WTC11 (cell line): Measurements from ENCODE around the gene RNF149. TPM values are rescaled to one million over a fixed set of nuclear protein-coding genes. Genes with fewer than 3 reads are reported as not detected.

Experiments used
- ATAC-seq: fragments of 200-7000 bp; cut with Tn5 transposase; 2 replicates; pipeline ENCODE4 v1.10.0; 2021; ENCODE audit warnings: mild to moderate bottlenecking, moderate library complexity
- CTCF ChIA-PET: fragments of 300-600 bp; sonication (Branson Sonifier 250); formaldehyde crosslinking; loops from one replicate; lab custom pipeline; 2021; ENCODE audit warnings: antibody characterized with exemption; lab: Charles Lee
- POLR2A ChIA-PET: fragments of 350-600 bp; sonication (Branson Sonifier 250); formaldehyde crosslinking; loops from one replicate; lab custom pipeline; 2021; ENCODE audit warnings: antibody characterized with exemption; lab: Charles Lee
- DNase-seq: peaks from one replicate; pipeline ENCODE4 v3.0.0; 2021; ENCODE audit warnings: low spot score
- H3K27ac Mint-ChIP-seq: 2 replicates; pipeline ENCODE4 v1.8.0; 2021; ENCODE audit warnings: mixed read lengths
- H3K27me3 Mint-ChIP-seq: 2 replicates; pipeline ENCODE4 v1.8.0; 2021; ENCODE audit warnings: low read depth, mild to moderate bottlenecking, moderate library complexity, mixed read lengths
- H3K36me3 Mint-ChIP-seq: 2 replicates; pipeline ENCODE4 v1.8.0; 2021; ENCODE audit warnings: mixed read lengths
- H3K4me1 Mint-ChIP-seq: 2 replicates; pipeline ENCODE4 v1.8.0; 2022; ENCODE audit warnings: mixed read lengths
- H3K4me3 Mint-ChIP-seq: 2 replicates; pipeline ENCODE4 v1.8.0; 2021; ENCODE audit warnings: mild to moderate bottlenecking, moderate library complexity, mixed read lengths
- H3K9me3 Mint-ChIP-seq: 2 replicates; pipeline ENCODE4 v1.8.0; 2021; ENCODE audit warnings: mixed read lengths
- CBFB ChIP-seq: sonication (generic); formaldehyde crosslinking; IDR thresholded peaks from 2 replicates; pipeline ENCODE4 v1.8.1; 2022; ENCODE audit warnings: mild to moderate bottlenecking, low read depth, missing genetic modification reagents
- ERG ChIP-seq: fragments of 250-450 bp; sonication (Bioruptor Pico); IDR thresholded peaks from 2 replicates; pipeline ENCODE4 v1.8.0; 2021; ENCODE audit warnings: mild to moderate bottlenecking
- ESRRA ChIP-seq: sonication (generic); formaldehyde crosslinking; IDR thresholded peaks from 2 replicates; pipeline ENCODE4 v1.8.1; 2022; ENCODE audit warnings: mild to moderate bottlenecking, missing genetic modification reagents, borderline replicate concordance
- ETV6 ChIP-seq: sonication (generic); formaldehyde crosslinking; IDR thresholded peaks from 2 replicates; pipeline ENCODE4 v1.8.1; 2022; ENCODE audit warnings: mild to moderate bottlenecking, missing genetic modification reagents
- GABPB1 ChIP-seq: sonication (generic); formaldehyde crosslinking; IDR thresholded peaks from 2 replicates; pipeline ENCODE4 v1.8.1; 2023; ENCODE audit warnings: mild to moderate bottlenecking, missing genetic modification reagents
- GRHL2 ChIP-seq: fragments of 250-450 bp; sonication (Bioruptor Pico); IDR thresholded peaks from 2 replicates; pipeline ENCODE4 v1.8.0; 2022; ENCODE audit warnings: mild to moderate bottlenecking, moderate library complexity; ENCODE audit not compliant: insufficient replicate concordance, severe bottlenecking
- HMGXB4 ChIP-seq: sonication (generic); formaldehyde crosslinking; IDR thresholded peaks from 2 replicates; pipeline ENCODE4 v1.8.1; 2023; ENCODE audit warnings: mild to moderate bottlenecking, moderate library complexity, missing genetic modification reagents
- JAZF1 ChIP-seq: fragments of 250-450 bp; sonication (Bioruptor Pico); IDR thresholded peaks from 2 replicates; pipeline ENCODE4 v1.9.0; 2021; ENCODE audit warnings: moderate library complexity, mild to moderate bottlenecking, inconsistent platforms
- NFE2L1 ChIP-seq: sonication (generic); formaldehyde crosslinking; IDR thresholded peaks from 2 replicates; pipeline ENCODE4 v1.8.1; 2023; ENCODE audit warnings: missing genetic modification reagents
- NR2C2 ChIP-seq: sonication (generic); formaldehyde crosslinking; IDR thresholded peaks from 2 replicates; pipeline ENCODE4 v1.8.0; 2022; ENCODE audit warnings: mild to moderate bottlenecking, missing genetic modification reagents
- NR3C1 ChIP-seq: sonication (generic); formaldehyde crosslinking; conservative IDR thresholded peaks from 2 replicates; pipeline ENCODE4 v1.8.1; 2023; ENCODE audit warnings: low read depth, mild to moderate bottlenecking, missing genetic modification reagents
- RELA ChIP-seq: sonication (generic); formaldehyde crosslinking; IDR thresholded peaks from 2 replicates; pipeline ENCODE4 v1.8.1; 2022; ENCODE audit warnings: missing genetic modification reagents, mild to moderate bottlenecking, borderline replicate concordance
- ZBTB43 ChIP-seq: sonication (generic); formaldehyde crosslinking; IDR thresholded peaks from 2 replicates; pipeline ENCODE4 v1.8.1; 2023; ENCODE audit warnings: mild to moderate bottlenecking, missing genetic modification reagents
- ZNF317 ChIP-seq: sonication (generic); formaldehyde crosslinking; IDR thresholded peaks from 2 replicates; pipeline ENCODE4 v1.8.1; 2023; ENCODE audit warnings: low read depth, mild to moderate bottlenecking, moderate library complexity, missing genetic modification reagents, borderline replicate concordance
- ZNF425 ChIP-seq: fragments of 250-450 bp; sonication (Bioruptor Pico); conservative IDR thresholded peaks from 2 replicates; pipeline ENCODE4 v1.9.0; 2021; ENCODE audit warnings: mild to moderate bottlenecking
- total RNA-seq: library from RNA; stranded (reverse); gene quantifications from 3 replicates; pipeline ENCODE4 v1.2.3, GENCODE V29; 2021

The RNF149 gene
- total RNA-seq, 1 experiment from 2014 or later, result 25.6 TPM

GRCh38 chr2:101344137-101344536 is 35.6 kb upstream of the RNF149 start:
- peaks cover 46% of the 10 kb centered on the region for H3K4me1 Mint-ChIP-seq
- no peak for TF ChIP-seq ZNF317 (CRISPR knock-in tag)
- no peak for TF ChIP-seq GABPB1 (CRISPR knock-in tag)
- no peak for TF ChIP-seq HMGXB4 (CRISPR knock-in tag)
- TF ChIP-seq ERG (CRISPR knock-in tag), result no peak
- TF ChIP-seq JAZF1, result no peak
- no peak for TF ChIP-seq NR3C1
- TF ChIP-seq ETV6 (CRISPR knock-in tag), result no peak
- TF ChIP-seq NR2C2, result no peak
- DNase-seq, result no peak
- peaks cover 9% of the 10 kb centered on the region for H3K9me3 Mint-ChIP-seq
- H3K36me3 Mint-ChIP-seq, result peaks cover 7% of the 10 kb centered on the region
- H3K4me3 Mint-ChIP-seq, result no peak overlapping the region
- H3K27ac Mint-ChIP-seq, result no peak overlapping the region
- POLR2A ChIA-PET, result no interaction called here
- peaks cover 7% of the 10 kb centered on the region for H3K27me3 Mint-ChIP-seq
- no peak for ATAC-seq
- CTCF ChIA-PET, result interaction anchor here (1.2 kb wide), 1 partner anchor 11 kb away, joined by 3 read pairs; no protein-coding TSS in a partner anchor

- no peak for DNase-seq
These were observed 34.1 kb upstream of the RNF149 start for GRCh38 chr2:101342625-101343008.

More at GRCh38 chr2:101342625-101343008, 34.1 kb upstream of the RNF149 start:
- Mint-ChIP-seq H3K4me1 (peaks cover 60% of the 10 kb centered on the region), H3K36me3 (peaks cover 7% of the 10 kb centered on the region), H3K4me3 (no peak overlapping the region), H3K27ac (no peak overlapping the region; the same call in 1 of the 2 replicates), H3K9me3 (peaks cover 9% of the 10 kb centered on the region), H3K27me3 (peaks cover 15% of the 10 kb centered on the region)
- TF ChIP-seq CBFB (CRISPR knock-in tag) (no peak), ZBTB43 (no peak), NR3C1 (no peak), RELA (no peak), GRHL2 (no peak), GABPB1 (CRISPR knock-in tag) (no peak), NFE2L1 (no peak), ZNF425 (CRISPR knock-in tag) (no peak), ESRRA (CRISPR knock-in tag) (no peak)
- ChIA-PET CTCF (interaction anchor here (0.6 to 3.0 kb wide), 61 partner anchors 8 to 898 kb away, joined by 3 to 72 read pairs (median 4); partner anchors contain the start of genes CNOT11, CREG2 and RNF149), POLR2A (no interaction called here)
- no peak; the same call in 1 of the 2 replicates for ATAC-seq
